ENCODE data around the gene MYH10.

MYH10 gene

DNA sequence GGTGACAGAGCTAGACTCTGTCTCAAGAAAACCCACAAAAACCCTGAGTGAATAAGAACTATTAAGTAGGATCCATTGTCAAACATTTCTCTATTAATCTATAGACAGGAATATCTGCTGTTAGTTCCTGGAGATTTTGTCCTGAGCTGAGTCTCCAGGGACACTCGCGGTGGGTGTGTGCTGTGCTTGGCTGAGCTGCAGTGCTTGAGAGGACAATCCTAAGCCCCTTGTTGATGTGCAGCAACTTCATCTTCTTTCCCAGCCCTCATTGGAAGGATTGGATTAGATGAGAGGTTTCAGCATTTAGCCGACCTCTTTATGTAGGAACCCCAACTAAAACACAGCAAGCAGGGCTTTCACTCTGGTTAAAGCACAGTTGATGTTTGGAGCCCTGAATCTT, 161.5 kb downstream of the MYH10 start:
- TF ChIP-seq, protein P1, sequence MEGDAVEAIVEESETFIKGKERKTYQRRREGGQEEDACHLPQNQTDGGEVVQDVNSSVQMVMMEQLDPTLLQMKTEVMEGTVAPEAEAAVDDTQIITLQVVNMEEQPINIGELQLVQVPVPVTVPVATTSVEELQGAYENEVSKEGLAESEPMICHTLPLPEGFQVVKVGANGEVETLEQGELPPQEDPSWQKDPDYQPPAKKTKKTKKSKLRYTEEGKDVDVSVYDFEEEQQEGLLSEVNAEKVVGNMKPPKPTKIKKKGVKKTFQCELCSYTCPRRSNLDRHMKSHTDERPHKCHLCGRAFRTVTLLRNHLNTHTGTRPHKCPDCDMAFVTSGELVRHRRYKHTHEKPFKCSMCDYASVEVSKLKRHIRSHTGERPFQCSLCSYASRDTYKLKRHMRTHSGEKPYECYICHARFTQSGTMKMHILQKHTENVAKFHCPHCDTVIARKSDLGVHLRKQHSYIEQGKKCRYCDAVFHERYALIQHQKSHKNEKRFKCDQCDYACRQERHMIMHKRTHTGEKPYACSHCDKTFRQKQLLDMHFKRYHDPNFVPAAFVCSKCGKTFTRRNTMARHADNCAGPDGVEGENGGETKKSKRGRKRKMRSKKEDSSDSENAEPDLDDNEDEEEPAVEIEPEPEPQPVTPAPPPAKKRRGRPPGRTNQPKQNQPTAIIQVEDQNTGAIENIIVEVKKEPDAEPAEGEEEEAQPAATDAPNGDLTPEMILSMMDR (IDR thresholded peaks at IDR 0.05; ENCODE audit: borderline replicate concordance, control extremely low read depth, extremely low read depth, insufficient read depth, missing control alignments): no peak
- DNase-seq (ENCODE audit: low spot score): no peak
- in situ Hi-C loops (cut with MboI; ENCODE audit: low sequenced_read_pairs, unreplicated experiment): no loop called here

- DNase-seq (ENCODE audit: low spot score): no peak
- in situ Hi-C loops (cut with MboI; ENCODE audit: low sequenced_read_pairs, unreplicated experiment): no loop called here
These were observed 162.4 kb downstream of the MYH10 start for GRCh38 chr17:8468127-8468526.

DNA sequence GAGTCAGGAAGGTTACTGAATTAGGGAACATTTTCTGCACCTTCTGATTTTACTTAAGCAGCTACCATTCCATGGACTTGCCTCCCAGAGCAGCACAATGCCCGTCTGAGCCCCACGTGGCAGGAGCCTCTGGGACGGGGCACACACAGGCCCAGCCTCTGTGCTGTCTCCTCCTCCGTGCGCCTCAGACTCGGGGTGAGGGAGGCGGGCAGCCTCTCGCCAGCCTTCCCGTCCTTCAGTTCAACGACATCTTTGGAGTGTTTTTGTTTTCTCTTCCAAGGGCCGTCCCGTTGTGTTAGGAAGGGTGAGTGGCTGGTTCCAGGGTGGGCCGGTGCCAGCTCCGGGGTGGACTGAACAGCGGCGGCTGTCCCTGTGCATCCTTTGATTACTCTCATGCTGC, 163.0 kb downstream of the MYH10 start:
- TF ChIP-seq, protein P1 (IDR thresholded peaks at IDR 0.05; ENCODE audit: borderline replicate concordance, control extremely low read depth, extremely low read depth, insufficient read depth, missing control alignments): no peak
- no peak for DNase-seq (ENCODE audit: low spot score)
- in situ Hi-C loops (cut with MboI; ENCODE audit: low sequenced_read_pairs, unreplicated experiment): no loop called here

More at GRCh38 chr17:8468127-8468526, 162.4 kb downstream of the MYH10 start:
- TF ChIP-seq, protein P1 (IDR thresholded peaks at IDR 0.05; ENCODE audit: borderline replicate concordance, control extremely low read depth, extremely low read depth, insufficient read depth, missing control alignments): no peak

DNA sequence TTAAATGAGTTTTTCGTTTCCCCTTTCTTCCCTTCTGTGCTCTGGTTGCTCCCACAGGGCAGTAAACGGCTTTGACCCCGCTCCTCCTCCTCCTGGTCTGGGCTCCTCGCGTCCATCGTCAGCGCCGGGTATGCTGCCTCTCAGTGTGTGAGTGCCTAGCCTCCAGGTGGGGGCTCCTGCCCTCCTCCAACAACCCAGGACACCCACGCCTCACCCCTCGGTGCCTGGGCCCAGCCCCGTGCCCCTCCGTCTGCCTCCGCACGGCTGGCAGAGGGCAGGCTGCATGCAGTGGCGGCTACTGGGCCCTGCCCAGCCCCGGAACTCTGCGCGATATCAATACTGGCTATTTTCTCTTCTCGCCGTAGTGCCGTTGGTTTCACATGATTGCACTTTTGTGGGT, 163.7 kb downstream of the MYH10 start:
- TF ChIP-seq, protein P1 (IDR thresholded peaks at IDR 0.05; ENCODE audit: borderline replicate concordance, control extremely low read depth, extremely low read depth, insufficient read depth, missing control alignments): no peak
- no peak for DNase-seq (ENCODE audit: low spot score)
- in situ Hi-C loops (cut with MboI; ENCODE audit: low sequenced_read_pairs, unreplicated experiment): no loop called here

DNA sequence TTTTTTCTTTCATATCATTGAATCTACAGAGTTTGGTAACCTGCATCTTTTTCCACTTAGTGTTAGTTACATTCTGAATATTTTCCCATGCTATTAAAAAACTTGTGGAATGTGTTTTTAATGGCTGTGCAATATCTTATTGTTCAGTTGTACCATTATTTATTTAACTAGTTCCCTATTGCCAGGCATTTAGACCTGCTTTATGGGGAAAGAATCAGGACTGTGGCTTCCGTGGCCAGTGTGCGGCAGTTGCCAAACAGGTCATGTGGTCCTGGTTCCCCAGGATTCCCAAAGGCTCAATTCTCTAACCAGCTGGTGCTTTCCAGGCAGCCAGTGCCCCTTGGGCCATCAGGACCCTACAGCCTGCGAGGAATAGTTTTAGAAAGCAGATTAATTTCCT, 164.1 kb downstream of the MYH10 start:
- TF ChIP-seq, protein P1 (IDR thresholded peaks at IDR 0.05; ENCODE audit: borderline replicate concordance, control extremely low read depth, extremely low read depth, insufficient read depth, missing control alignments): no peak
- in situ Hi-C loops (cut with MboI; ENCODE audit: low sequenced_read_pairs, unreplicated experiment): no loop called here
- DNase-seq (ENCODE audit: low spot score): no peak

DNA sequence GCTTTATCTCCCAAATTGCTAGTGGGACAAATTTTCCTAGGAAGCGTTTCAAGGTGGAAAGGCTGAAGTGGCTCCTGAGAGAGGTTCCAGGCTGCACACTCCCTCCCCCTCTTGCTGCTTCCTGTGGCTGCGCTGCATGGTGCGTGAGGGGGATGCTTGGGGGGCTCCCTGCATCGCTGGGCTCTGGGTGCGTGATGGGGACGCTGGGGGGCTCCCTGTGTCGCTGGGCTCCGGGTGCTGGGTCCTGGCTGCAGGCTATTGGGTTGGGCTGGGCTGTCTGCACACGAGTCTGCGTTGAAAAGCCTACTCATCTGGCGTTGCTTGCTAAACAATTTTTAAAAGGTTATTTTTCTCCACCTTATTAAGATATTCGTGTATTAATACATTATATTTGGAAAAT, 164.8 kb downstream of the MYH10 start:
- in situ Hi-C loops (cut with MboI; ENCODE audit: low sequenced_read_pairs, unreplicated experiment): no loop called here
- TF ChIP-seq, protein P1 (IDR thresholded peaks at IDR 0.05; ENCODE audit: borderline replicate concordance, control extremely low read depth, extremely low read depth, insufficient read depth, missing control alignments): no peak
- no peak for DNase-seq (ENCODE audit: low spot score)

- in situ Hi-C loops (cut with MboI; ENCODE audit: low sequenced_read_pairs, unreplicated experiment): no loop called here
- no peak for DNase-seq (ENCODE audit: low spot score)
- TF ChIP-seq, protein P1 (IDR thresholded peaks at IDR 0.05; ENCODE audit: borderline replicate concordance, control extremely low read depth, extremely low read depth, insufficient read depth, missing control alignments): no peak
These were observed 165.2 kb downstream of the MYH10 start for GRCh38 chr17:8465356-8465755.

Measured in GM13976 (cell line).